Transverse colon (tissue), 4 donors: ENCODE data around the gene NKX1-1. TPM values are rescaled to one million over a fixed set of nuclear protein-coding genes. Genes with fewer than 3 reads are reported as not detected.

Experiments used
- DNase-seq: peaks from one replicate; pipeline ENCODE4 v3.0.0-alpha.2; 2019
- H3K27ac ChIP-seq, 4 donors: fragments of 200-600 bp; sonication (generic); 2 replicates each; pipeline ENCODE4 v1.5.1; 2016 to 2018; ENCODE audit warnings: inconsistent platforms in 4 of 4
- H3K27me3 ChIP-seq: fragments of 200-600 bp; sonication (generic); 2 replicates; pipeline ENCODE4 v1.5.1; 2017; ENCODE audit warnings: inconsistent platforms
- H3K36me3 ChIP-seq, 4 donors: fragments of 200-600 bp; sonication (generic); 2 replicates each; pipeline ENCODE4 v1.5.1; 2017 to 2019; ENCODE audit warnings: inconsistent platforms in 4 of 4
- H3K4me1 ChIP-seq, 4 donors: fragments of 200-600 bp; sonication (generic); 2 replicates each; pipeline ENCODE4 v1.5.1; 2017 to 2020; ENCODE audit warnings: inconsistent platforms in 4 of 4
- H3K4me3 ChIP-seq, 4 donors: fragments of 200-600 bp; sonication (generic); 1 replicate in 1 of 4; 2 replicates in 3 of 4; pipeline versions ENCODE4 v1.5.1 to v1.6.1; 2017 to 2019; ENCODE audit warnings: inconsistent platforms in 4 of 4
- H3K9me3 ChIP-seq, 2 donors: fragments of 200-600 bp; sonication (generic); 2 replicates each; pipeline ENCODE4 v1.5.1; 2017 to 2019; ENCODE audit warnings: inconsistent platforms in 2 of 2
- CTCF ChIP-seq, 5 experiments: fragments of 200-600 bp in 3 of 5; fragments of 450-650 bp in 2 of 5; sonication (generic) in 3 of 5; IDR thresholded peaks; 1 replicate in 2 of 5; 2 replicates in 3 of 5; pipeline ENCODE4 v1.5.1; 2016 to 2017; ENCODE audit warnings: antibody characterized with exemption in 5 of 5, inconsistent platforms in 3 of 5, mild to moderate bottlenecking in 2 of 5, moderate library complexity in 1 of 5
- EP300 ChIP-seq: sonication (generic); formaldehyde crosslinking; IDR thresholded peaks from one replicate; pipeline ENCODE4 v1.6.1; 2017; ENCODE audit warnings: antibody characterized with exemption, low read depth
- POLR2A ChIP-seq: fragments of 450-650 bp; IDR thresholded peaks from one replicate; pipeline ENCODE4 v1.6.1; 2016; ENCODE audit warnings: antibody characterized with exemption, mild to moderate bottlenecking, moderate library complexity
- POLR2AphosphoS5 ChIP-seq, 3 donors: sonication (generic); formaldehyde crosslinking; IDR thresholded peaks; one replicate each; pipeline ENCODE4 v1.6.1; 2016; ENCODE audit warnings: antibody characterized with exemption in 3 of 3
- WGBS, 2 donors: methylation state at CpG; one replicate each; pipeline ENCODE4 v1.1.5; 2018; ENCODE audit warnings: low coverage in 1 of 2; 5-methylcytosine and 5-hydroxymethylcytosine counted together
- in situ Hi-C, 4 donors: fragments of 200-750 bp; cut with MboI; loops; one replicate each; pipeline versions ENCODE4 v1.15.0 to v1.15.1; 2017; ENCODE audit warnings: low sequenced_read_pairs in 3 of 4, low pct_ligation_motif_present in 1 of 4, low pct_unique_long_range_greater_than_20kb in 1 of 4
- intact Hi-C: fragments of 100-400 bp; cut with DNase I; formaldehyde crosslinking; loops from one replicate; pipeline ENCODE4 v1.15.1; 2023; ENCODE audit warnings: low total_unique reads
- total RNA-seq, 4 donors: library from RNA; depleted of rRNA; stranded (reverse); fragments of >200 nt; gene quantifications; one replicate each; pipeline ENCODE4 v1.1.0, GENCODE V29; 2016

The NKX1-1 gene
- total RNA-seq, 4 donors from 2014 or later, result not detected

GRCh38 chr4:1405254-1405635 lies 997 bp downstream of the NKX1-1 start:
- TF ChIP-seq CTCF (IDR thresholded peaks at IDR 0.05) (no peak), POLR2AphosphoS5 (IDR thresholded peaks at IDR 0.05) (no peak), POLR2A (no peak), EP300 (no peak)
- Histone ChIP-seq H3K36me3 (no peaks in the 10 kb centered on the region), H3K9me3 (no peaks in the 10 kb centered on the region), H3K4me3 (no peak overlapping the region), H3K27ac (no peak overlapping the region), H3K27me3 (peaks cover 100% of the 10 kb centered on the region), H3K4me1 (peaks cover 0 to 24% (median 5%) of the 10 kb centered on the region in 4 donors)
- 23% methylated on average over 19 to 26 of the region's 26 CpGs for WGBS, 2 donors
- DNase-seq, result no peak
- in situ Hi-C loops, result no loop called here
- intact Hi-C loops, result no loop called here

- intact Hi-C loops (no loop called here), in situ Hi-C loops (no loop called here)
- H3K27me3 ChIP-seq, result peaks cover 100% of the 10 kb centered on the region
- no peak for DNase-seq
- peaks cover 0 to 24% (median 5%) of the 10 kb centered on the region in 4 donors for H3K4me1 ChIP-seq
- no peak overlapping the region for H3K4me3 ChIP-seq
- H3K36me3 ChIP-seq, result no peaks in the 10 kb centered on the region
- TF ChIP-seq POLR2A, result no peak
- no peak for TF ChIP-seq CTCF (IDR thresholded peaks at IDR 0.05)
- TF ChIP-seq POLR2AphosphoS5 (IDR thresholded peaks at IDR 0.05), result no peak
- TF ChIP-seq EP300, result no peak
- H3K27ac ChIP-seq, result no peak overlapping the region
- no peaks in the 10 kb centered on the region for H3K9me3 ChIP-seq
- 30 to 31% methylated on average over 9 to 23 of the region's 54 CpGs for WGBS, 2 donors
Observed at GRCh38 chr4:1404573-1405253, 1.5 kb downstream of the NKX1-1 start.

DNA sequence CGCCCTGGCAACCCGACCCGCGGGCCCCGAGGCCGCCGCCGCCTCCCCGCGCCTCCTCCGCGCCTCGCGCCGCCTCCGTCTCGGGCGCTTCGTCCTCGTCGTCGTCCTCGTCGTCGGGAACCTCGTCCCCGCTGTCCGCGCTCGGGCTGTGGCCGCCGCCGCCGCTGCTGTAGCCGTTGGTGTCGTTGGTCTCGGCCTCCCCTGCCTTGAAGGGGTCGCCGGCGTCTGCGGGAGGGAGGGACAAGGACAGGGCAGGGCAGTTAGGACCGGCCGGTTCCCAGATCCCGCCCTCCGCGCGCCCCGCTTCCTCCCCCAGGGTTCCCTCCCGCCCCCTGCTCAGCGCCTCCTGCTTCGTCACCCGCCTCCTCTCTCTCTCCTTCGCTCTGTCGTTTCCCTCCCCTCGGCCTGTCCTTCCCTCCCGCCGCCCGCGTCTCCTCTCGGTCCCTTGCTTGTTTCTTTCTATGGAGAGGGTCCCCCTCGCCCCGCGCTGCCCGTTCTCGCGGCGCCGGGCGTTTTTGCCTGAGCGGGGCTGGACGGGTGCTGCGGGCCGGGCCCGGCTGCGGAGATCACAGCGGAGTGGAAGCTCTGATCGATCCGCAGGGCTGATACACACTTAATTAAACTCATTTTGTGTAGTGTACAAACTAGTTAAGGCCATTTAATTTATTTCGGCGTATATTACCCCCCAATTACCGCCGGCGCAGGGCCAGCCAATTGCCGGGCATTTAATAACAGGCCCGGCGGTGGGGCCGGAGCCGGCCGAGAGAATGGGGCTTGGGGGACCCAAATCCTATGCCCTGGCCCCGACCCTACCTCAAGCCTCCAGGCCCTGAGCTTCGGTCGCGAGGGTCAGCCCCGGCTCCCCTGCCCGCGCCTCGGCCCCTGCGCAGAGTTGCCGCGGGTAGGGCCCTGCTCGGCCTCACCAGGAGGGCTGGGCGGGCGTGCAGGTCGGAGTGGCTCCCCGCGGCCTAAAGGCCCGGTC lies 2.4 kb downstream of the NKX1-1 start:
- peak overlapping the region in 1 of 4 donors; percentile 8 for H3K4me3 ChIP-seq
- TF ChIP-seq POLR2A (no peak), POLR2AphosphoS5 (IDR thresholded peaks at IDR 0.05) (no peak), EP300 (no peak), CTCF (IDR thresholded peaks at IDR 0.05) (no peak)
- no peak overlapping the region for H3K27ac ChIP-seq
- no peaks in the 10 kb centered on the region for H3K9me3 ChIP-seq
- no peaks in the 10 kb centered on the region for H3K36me3 ChIP-seq
- intact Hi-C loops (no loop called here), in situ Hi-C loops (no loop called here)
- H3K27me3 ChIP-seq, result peaks cover 94% of the 10 kb centered on the region
- H3K4me1 ChIP-seq, result peaks cover 0 to 24% (median 5%) of the 10 kb centered on the region in 4 donors
- 18 to 25% methylated on average over 8 to 94 of the region's 107 CpGs for WGBS, 2 donors
- DNase-seq, result no peak

DNA sequence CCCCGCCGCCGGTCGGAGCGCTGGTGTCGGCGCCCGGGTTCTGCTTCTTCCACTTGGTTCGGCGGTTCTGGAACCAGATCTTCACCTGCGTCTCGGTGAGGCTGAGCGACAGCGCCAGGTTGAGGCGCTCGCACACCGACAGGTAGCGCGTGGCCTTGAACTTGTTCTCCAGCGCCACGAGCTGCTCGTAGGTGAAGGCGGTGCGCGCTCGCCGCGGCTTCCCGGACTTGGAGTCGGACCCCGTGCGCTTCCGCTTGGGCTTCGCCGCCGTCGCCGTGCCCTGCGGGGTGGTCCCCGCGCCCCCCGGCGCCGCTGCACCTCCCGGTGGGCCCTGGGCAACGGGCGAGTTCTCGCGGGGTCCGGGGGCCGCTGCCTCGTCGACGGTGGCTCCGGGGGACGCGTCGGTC lies 3.1 kb downstream of the NKX1-1 start:
- DNase-seq, result no peak
- Histone ChIP-seq H3K27me3 (peaks cover 87% of the 10 kb centered on the region), H3K9me3 (no peaks in the 10 kb centered on the region), H3K4me1 (peaks cover 0 to 24% (median 5%) of the 10 kb centered on the region in 4 donors), H3K4me3 (no peak overlapping the region), H3K27ac (no peak overlapping the region), H3K36me3 (no peaks in the 10 kb centered on the region)
- in situ Hi-C loops (no loop called here), intact Hi-C loops (no loop called here)
- 14% methylated on average over 50 of the region's 58 CpGs; no CpG with 5 or more reads in 1 of the 2 donors for WGBS, 2 donors
- TF ChIP-seq POLR2AphosphoS5 (IDR thresholded peaks at IDR 0.05), result no peak
- TF ChIP-seq EP300, result no peak
- TF ChIP-seq POLR2A, result no peak
- no peak for TF ChIP-seq CTCF (IDR thresholded peaks at IDR 0.05)
